Muscle layer of colon (tissue), 2 donors: ENCODE data around the gene TSPAN10.

Source experiments
- H3K27ac ChIP-seq: one replicate; pipeline ENCODE4 v1.7.0; 2013; ENCODE audit warnings: low read depth, mild to moderate bottlenecking, low read length, moderate library complexity
- H3K27me3 ChIP-seq, 2 donors: one replicate each; pipeline ENCODE4 v1.7.0; 2013; ENCODE audit warnings: low read length in 2 of 2, mild to moderate bottlenecking in 2 of 2; ENCODE audit not compliant: insufficient read depth in 2 of 2, control insufficient read depth in 1 of 2
- H3K36me3 ChIP-seq: one replicate; pipeline ENCODE4 v1.7.0; 2013; ENCODE audit warnings: mild to moderate bottlenecking, low read length; ENCODE audit not compliant: insufficient read depth
- H3K4me1 ChIP-seq: one replicate; pipeline ENCODE4 v1.7.0; 2013; ENCODE audit warnings: mild to moderate bottlenecking, low read length; ENCODE audit not compliant: insufficient read depth
- H3K4me3 ChIP-seq, 2 donors: one replicate each; pipeline ENCODE4 v1.7.0; 2013; ENCODE audit warnings: low read length in 2 of 2, low read depth in 1 of 2, mild to moderate bottlenecking in 1 of 2, moderate library complexity in 1 of 2
- H3K9ac ChIP-seq: one replicate; pipeline ENCODE4 v1.7.0; 2013; ENCODE audit warnings: low read length
- H3K9me3 ChIP-seq: one replicate; pipeline ENCODE4 v1.7.0; 2013; ENCODE audit warnings: mild to moderate bottlenecking, low read length
- donor health status: abdominal sarcoma.
- donor health status: Adenocarcinoma of cecum.

The TSPAN10 gene

GRCh38 chr17:81683584-81684441 is 46.8 kb downstream of the TSPAN10 start, which contains the start of the genes ARL16 and HGS:
Gene ARL16, minus strand, starts transcription at chr17:81683797. Its CDS starts 44 bp downstream, at chr17:81683753.
Gene HGS, plus strand, starts transcription at chr17:81684011. Its CDS starts 56 bp downstream, at chr17:81684067.
- Histone ChIP-seq H3K36me3 (peaks cover 30% of the 10 kb centered on the region), H3K9me3 (no peaks in the 10 kb centered on the region), H3K27ac (peak within 1 kb of the TSS; percentile 81), H3K27me3 (no peaks in the 10 kb centered on the region), H3K9ac (peak within 1 kb of the TSS; percentile 51), H3K4me1 (peaks cover 22% of the 10 kb centered on the region), H3K4me3 (peak within 1 kb of the TSS; percentile 82 to 86)

GRCh38 chr17:81684442-81684911 is 47.5 kb downstream of the TSPAN10 start:
- Histone ChIP-seq H3K9ac (peak overlapping the region; percentile 51), H3K36me3 (peaks cover 34% of the 10 kb centered on the region), H3K9me3 (no peaks in the 10 kb centered on the region), H3K27ac (peak overlapping the region; percentile 55), H3K27me3 (no peaks in the 10 kb centered on the region), H3K4me1 (peaks cover 22% of the 10 kb centered on the region), H3K4me3 (peak overlapping the region; percentile 82 to 86)

- Histone ChIP-seq H3K9ac (peak overlapping the region; percentile 51), H3K27ac (no peak overlapping the region), H3K27me3 (no peaks in the 10 kb centered on the region), H3K9me3 (no peaks in the 10 kb centered on the region), H3K4me3 (peak overlapping the region in 1 of 2 donors; percentile 82), H3K36me3 (peaks cover 34% of the 10 kb centered on the region), H3K4me1 (peaks cover 22% of the 10 kb centered on the region)
These were observed 48.1 kb downstream of the TSPAN10 start for GRCh38 chr17:81685108-81685507.

- Histone ChIP-seq H3K27ac (no peak overlapping the region), H3K4me1 (peaks cover 22% of the 10 kb centered on the region), H3K36me3 (peaks cover 38% of the 10 kb centered on the region), H3K27me3 (no peaks in the 10 kb centered on the region), H3K4me3 (no peak overlapping the region), H3K9ac (no peak overlapping the region), H3K9me3 (no peaks in the 10 kb centered on the region)
These were observed 49.6 kb downstream of the TSPAN10 start for GRCh38 chr17:81686614-81687013.

GRCh38 chr17:81687770-81688541 is 51.0 kb downstream of the TSPAN10 start:
- peaks cover 15% of the 10 kb centered on the region for H3K4me1 ChIP-seq
- no peak overlapping the region for H3K27ac ChIP-seq
- no peak overlapping the region for H3K9ac ChIP-seq
- peaks cover 47% of the 10 kb centered on the region for H3K36me3 ChIP-seq
- no peaks in the 10 kb centered on the region for H3K9me3 ChIP-seq
- H3K27me3 ChIP-seq = no peaks in the 10 kb centered on the region
- H3K4me3 ChIP-seq = no peak overlapping the region

- no peak overlapping the region for H3K4me3 ChIP-seq
- H3K4me1 ChIP-seq = peaks cover 15% of the 10 kb centered on the region
- no peaks in the 10 kb centered on the region for H3K27me3 ChIP-seq
- peaks cover 47% of the 10 kb centered on the region for H3K36me3 ChIP-seq
- no peak overlapping the region for H3K9ac ChIP-seq
- H3K27ac ChIP-seq = no peak overlapping the region
- H3K9me3 ChIP-seq = no peaks in the 10 kb centered on the region
These were observed 51.6 kb downstream of the TSPAN10 start for GRCh38 chr17:81688616-81689015.

- H3K27ac ChIP-seq = no peak overlapping the region
- no peak overlapping the region for H3K4me3 ChIP-seq
- H3K4me1 ChIP-seq = peaks cover 9% of the 10 kb centered on the region
- no peaks in the 10 kb centered on the region for H3K27me3 ChIP-seq
- no peaks in the 10 kb centered on the region for H3K9me3 ChIP-seq
- peaks cover 56% of the 10 kb centered on the region for H3K36me3 ChIP-seq
- no peak overlapping the region for H3K9ac ChIP-seq
These were observed 53.1 kb downstream of the TSPAN10 start for GRCh38 chr17:81690066-81690465.

- H3K4me3 ChIP-seq = no peak overlapping the region
- H3K9me3 ChIP-seq = no peaks in the 10 kb centered on the region
- H3K36me3 ChIP-seq = peaks cover 60% of the 10 kb centered on the region
- H3K9ac ChIP-seq = no peak overlapping the region
- peaks cover 4% of the 10 kb centered on the region for H3K4me1 ChIP-seq
- no peaks in the 10 kb centered on the region for H3K27me3 ChIP-seq
- H3K27ac ChIP-seq = no peak overlapping the region
These were observed 53.6 kb downstream of the TSPAN10 start for GRCh38 chr17:81690549-81690948.

GRCh38 chr17:81691196-81691595 is 54.2 kb downstream of the TSPAN10 start:
- H3K36me3 ChIP-seq = peaks cover 57% of the 10 kb centered on the region
- H3K4me1 ChIP-seq = no peaks in the 10 kb centered on the region
- no peak overlapping the region for H3K4me3 ChIP-seq
- H3K9me3 ChIP-seq = no peaks in the 10 kb centered on the region
- H3K9ac ChIP-seq = no peak overlapping the region
- no peaks in the 10 kb centered on the region for H3K27me3 ChIP-seq
- H3K27ac ChIP-seq = no peak overlapping the region

- H3K9ac ChIP-seq = no peak overlapping the region
- H3K27ac ChIP-seq = no peak overlapping the region
- no peaks in the 10 kb centered on the region for H3K4me1 ChIP-seq
- H3K36me3 ChIP-seq = peaks cover 54% of the 10 kb centered on the region
- H3K9me3 ChIP-seq = no peaks in the 10 kb centered on the region
- H3K4me3 ChIP-seq = no peak overlapping the region
- no peaks in the 10 kb centered on the region for H3K27me3 ChIP-seq
These were observed 54.6 kb downstream of the TSPAN10 start for GRCh38 chr17:81691608-81692007.

- peaks cover 56% of the 10 kb centered on the region for H3K36me3 ChIP-seq
- H3K9ac ChIP-seq = no peak overlapping the region
- no peaks in the 10 kb centered on the region for H3K4me1 ChIP-seq
These were observed 56.7 kb downstream of the TSPAN10 start for GRCh38 chr17:81693509-81694210.

More at GRCh38 chr17:81693509-81694210, 56.7 kb downstream of the TSPAN10 start:
- Histone ChIP-seq H3K9me3 (no peaks in the 10 kb centered on the region), H3K27me3 (no peaks in the 10 kb centered on the region), H3K4me3 (no peak overlapping the region), H3K27ac (no peak overlapping the region)
